Activated T-helper 1 cell treated with anti-CD3 and anti-CD28 coated beads, Interleukin-12 subunit alpha, Interleukin-12 subunit beta, Interleukin-2, Interleukin-4 antibody, amounts not matched to agents 30 ng/mL and 10 ng/mL and 1 ng/mL, durations not matched to agents 14 hours and 24 hours and 36 hours (primary cell): Measurements from ENCODE around the gene GEMIN5. TPM values are rescaled to one million over a fixed set of nuclear protein-coding genes. Genes with fewer than 3 reads are reported as not detected.

Experiments used
- DNase-seq: peaks from one replicate; pipeline ENCODE4 v3.0.0; 2021; ENCODE audit warnings: low spot score
- H3K27ac Mint-ChIP-seq: one replicate; pipeline ENCODE4 v1.8.0; 2021; ENCODE audit warnings: mild to moderate bottlenecking, mixed read lengths
- H3K27me3 Mint-ChIP-seq: one replicate; pipeline ENCODE4 v1.8.0; 2022; ENCODE audit warnings: mild to moderate bottlenecking, moderate library complexity, mixed read lengths; ENCODE audit not compliant: insufficient read depth
- H3K36me3 Mint-ChIP-seq: one replicate; pipeline ENCODE4 v1.8.0; 2021; ENCODE audit warnings: low read depth, mixed read lengths
- H3K4me1 Mint-ChIP-seq: one replicate; pipeline ENCODE4 v1.8.0; 2021; ENCODE audit warnings: low read depth, mixed read lengths
- H3K4me3 Mint-ChIP-seq: one replicate; pipeline ENCODE4 v1.8.0; 2021; ENCODE audit warnings: mild to moderate bottlenecking, moderate library complexity, mixed read lengths
- H3K9me3 Mint-ChIP-seq: one replicate; pipeline ENCODE4 v1.8.0; 2021; ENCODE audit warnings: mixed read lengths
- intact Hi-C: fragments of 100-400 bp; cut with micrococcal nuclease; formaldehyde crosslinking; loops from one replicate; pipeline ENCODE4 v1.15.1; 2024
- total RNA-seq: library from RNA; stranded (reverse); gene quantifications from 2 replicates; pipeline ENCODE4 v1.2.3, GENCODE V29; 2022

The GEMIN5 gene
- total RNA-seq, 1 donor from 2014 or later: 40.2 TPM

- peaks cover 49% of the 10 kb centered on the region for H3K36me3 Mint-ChIP-seq
- DNase-seq: no peak
These were observed 42.1 kb downstream of the GEMIN5 start for GRCh38 chr5:154895606-154896561.

DNA sequence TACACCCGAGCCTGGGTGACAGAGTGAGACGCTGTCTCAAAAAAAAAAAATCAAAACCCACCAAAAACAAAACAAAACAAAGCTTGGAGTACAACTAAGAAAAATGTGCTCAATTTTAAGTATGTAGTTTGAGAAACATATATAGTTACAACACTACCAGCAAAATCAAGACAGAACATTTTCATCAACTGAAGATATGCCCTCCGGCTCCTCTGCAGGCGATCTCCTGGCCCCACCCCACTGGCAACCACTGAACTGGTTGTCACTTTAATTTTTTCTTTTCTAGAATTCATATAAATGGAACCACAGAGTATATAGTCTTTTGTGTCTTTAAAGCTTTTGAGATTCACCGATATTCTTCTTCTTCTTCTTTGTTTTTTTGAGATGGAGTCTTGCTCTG lies 44.6 kb downstream of the GEMIN5 start:
- no peaks in the 10 kb centered on the region for H3K27me3 Mint-ChIP-seq
- H3K9me3 Mint-ChIP-seq: no peaks in the 10 kb centered on the region
- intact Hi-C loops: no loop called here
- no peak overlapping the region for H3K4me3 Mint-ChIP-seq
- H3K27ac Mint-ChIP-seq: no peak overlapping the region
- DNase-seq: no peak
- H3K36me3 Mint-ChIP-seq: peaks cover 54% of the 10 kb centered on the region
- H3K4me1 Mint-ChIP-seq: no peaks in the 10 kb centered on the region

More at GRCh38 chr5:154895606-154896561, 42.1 kb downstream of the GEMIN5 start:
- no peak overlapping the region for H3K27ac Mint-ChIP-seq
- H3K9me3 Mint-ChIP-seq: no peaks in the 10 kb centered on the region
- no peaks in the 10 kb centered on the region for H3K27me3 Mint-ChIP-seq
- no peaks in the 10 kb centered on the region for H3K4me1 Mint-ChIP-seq
- no peak overlapping the region for H3K4me3 Mint-ChIP-seq
- intact Hi-C loops: no loop called here

DNA sequence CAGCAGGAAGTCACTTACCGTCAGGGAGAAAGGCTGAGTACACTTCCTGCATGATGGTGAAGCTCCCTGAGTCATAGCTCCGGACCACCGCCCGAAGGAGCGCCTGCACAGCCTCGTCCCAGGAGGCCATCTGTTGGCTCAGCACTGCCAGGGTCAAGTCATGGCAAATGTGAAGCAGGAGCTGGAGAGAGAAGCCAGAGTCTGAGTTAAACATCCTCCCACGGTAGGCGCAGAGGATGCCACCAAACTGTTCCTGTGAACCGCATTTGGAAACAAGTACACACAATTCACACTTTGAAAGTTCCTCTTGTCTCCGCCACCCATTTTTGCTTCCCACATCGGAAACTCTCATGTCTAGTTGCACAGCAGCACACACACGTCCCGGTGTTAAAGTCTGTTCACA lies 45.6 kb downstream of the GEMIN5 start:
- Mint-ChIP-seq H3K27me3 (no peaks in the 10 kb centered on the region), H3K27ac (no peak overlapping the region), H3K36me3 (peaks cover 57% of the 10 kb centered on the region), H3K9me3 (no peaks in the 10 kb centered on the region), H3K4me1 (no peaks in the 10 kb centered on the region), H3K4me3 (no peak overlapping the region)
- no peak for DNase-seq
- intact Hi-C loops: no loop called here

DNA sequence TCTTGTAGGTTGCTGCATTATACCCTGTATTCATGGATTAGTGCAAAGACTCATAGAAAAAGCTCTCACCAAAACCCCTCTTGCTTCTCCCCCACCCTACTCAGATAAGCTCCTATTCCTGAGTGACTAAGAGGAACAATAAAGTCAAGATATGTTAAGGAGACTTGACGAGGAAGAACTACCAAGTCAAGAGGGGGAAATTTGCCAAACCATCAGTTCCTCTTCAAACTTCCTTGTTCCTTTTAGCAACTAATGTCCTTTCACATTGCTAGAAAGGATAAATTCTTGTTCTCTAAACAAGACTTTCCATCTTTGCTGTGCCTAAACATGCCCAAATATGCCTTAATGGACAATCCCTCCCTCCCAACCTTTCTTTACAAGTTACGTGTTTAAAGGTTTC lies 52.6 kb downstream of the GEMIN5 start:
- Mint-ChIP-seq H3K9me3 (peaks cover 27% of the 10 kb centered on the region), H3K27me3 (no peaks in the 10 kb centered on the region), H3K4me3 (no peak overlapping the region), H3K36me3 (peaks cover 73% of the 10 kb centered on the region), H3K27ac (no peak overlapping the region), H3K4me1 (no peaks in the 10 kb centered on the region)
- no peak for DNase-seq
- intact Hi-C loops: no loop called here

DNA sequence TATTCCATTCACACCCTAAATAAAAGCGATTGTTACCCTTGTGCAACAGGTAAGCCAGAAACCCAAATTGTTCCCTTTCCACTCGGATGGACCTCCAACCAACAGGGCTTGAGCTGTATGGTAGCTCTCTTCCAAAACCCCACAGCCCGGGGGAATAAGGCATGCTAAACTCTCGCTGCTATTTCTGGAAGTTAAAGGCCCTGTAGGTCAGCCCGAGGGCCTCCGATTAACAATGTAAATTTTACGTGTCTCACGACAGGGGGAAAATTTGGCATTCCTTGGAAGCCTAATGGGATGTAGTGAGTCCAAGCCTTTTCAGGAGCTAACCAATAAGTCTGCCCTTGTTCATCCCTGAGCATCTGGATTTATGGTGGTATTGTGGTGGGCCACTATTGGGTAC lies 53.6 kb downstream of the GEMIN5 start:
- Mint-ChIP-seq H3K27me3 (no peaks in the 10 kb centered on the region), H3K36me3 (peaks cover 73% of the 10 kb centered on the region), H3K27ac (no peak overlapping the region), H3K4me1 (no peaks in the 10 kb centered on the region), H3K4me3 (no peak overlapping the region), H3K9me3 (peaks cover 34% of the 10 kb centered on the region)
- intact Hi-C loops: no loop called here
- no peak for DNase-seq

- no peaks in the 10 kb centered on the region for H3K4me1 Mint-ChIP-seq
- no peak for DNase-seq
- intact Hi-C loops: no loop called here
- H3K27me3 Mint-ChIP-seq: no peaks in the 10 kb centered on the region
- peaks cover 67% of the 10 kb centered on the region for H3K36me3 Mint-ChIP-seq
- peaks cover 46% of the 10 kb centered on the region for H3K9me3 Mint-ChIP-seq
- no peak overlapping the region for H3K27ac Mint-ChIP-seq
- no peak overlapping the region for H3K4me3 Mint-ChIP-seq
These were observed 56.0 kb downstream of the GEMIN5 start for GRCh38 chr5:154881986-154882385.

DNA sequence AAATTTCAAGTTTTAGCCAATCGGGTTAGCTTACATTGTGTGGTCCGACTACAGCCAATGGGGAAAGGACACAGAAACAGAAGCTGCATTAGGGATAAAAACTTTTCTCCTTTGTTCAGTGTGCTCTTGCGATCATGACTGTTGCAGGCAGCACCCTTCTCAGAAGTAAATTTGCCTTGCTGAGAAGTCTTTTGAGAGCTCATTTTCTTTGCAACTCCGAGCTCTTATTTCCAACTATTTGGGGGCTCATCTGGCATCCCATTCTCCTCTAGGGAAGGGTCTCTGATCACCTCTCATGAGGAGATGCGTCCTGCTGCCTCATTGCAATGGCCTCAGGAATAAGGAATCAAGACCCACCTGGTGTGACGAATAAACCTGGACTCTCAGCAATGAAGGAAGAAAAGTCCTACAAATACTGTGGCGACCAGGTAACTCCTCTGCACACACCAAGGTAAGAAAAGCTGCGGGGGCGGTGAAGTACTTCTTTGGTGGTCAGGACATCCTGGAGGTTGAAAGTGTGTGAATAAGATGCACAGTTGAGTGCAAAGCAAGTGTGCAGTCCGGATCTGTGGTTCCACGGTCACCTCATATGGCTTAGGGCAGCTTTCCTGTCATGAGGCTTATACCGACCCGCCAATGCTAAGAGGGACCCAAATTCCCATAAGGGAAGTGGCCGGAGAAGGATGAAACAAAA lies 59.2 kb downstream of the GEMIN5 start:
- peaks cover 23% of the 10 kb centered on the region for H3K9me3 Mint-ChIP-seq
- no peak overlapping the region for H3K27ac Mint-ChIP-seq
- no peak overlapping the region for H3K4me3 Mint-ChIP-seq
- intact Hi-C loops: no loop called here
- no peaks in the 10 kb centered on the region for H3K27me3 Mint-ChIP-seq
- no peaks in the 10 kb centered on the region for H3K4me1 Mint-ChIP-seq
- DNase-seq: no peak
- peaks cover 65% of the 10 kb centered on the region for H3K36me3 Mint-ChIP-seq

DNA sequence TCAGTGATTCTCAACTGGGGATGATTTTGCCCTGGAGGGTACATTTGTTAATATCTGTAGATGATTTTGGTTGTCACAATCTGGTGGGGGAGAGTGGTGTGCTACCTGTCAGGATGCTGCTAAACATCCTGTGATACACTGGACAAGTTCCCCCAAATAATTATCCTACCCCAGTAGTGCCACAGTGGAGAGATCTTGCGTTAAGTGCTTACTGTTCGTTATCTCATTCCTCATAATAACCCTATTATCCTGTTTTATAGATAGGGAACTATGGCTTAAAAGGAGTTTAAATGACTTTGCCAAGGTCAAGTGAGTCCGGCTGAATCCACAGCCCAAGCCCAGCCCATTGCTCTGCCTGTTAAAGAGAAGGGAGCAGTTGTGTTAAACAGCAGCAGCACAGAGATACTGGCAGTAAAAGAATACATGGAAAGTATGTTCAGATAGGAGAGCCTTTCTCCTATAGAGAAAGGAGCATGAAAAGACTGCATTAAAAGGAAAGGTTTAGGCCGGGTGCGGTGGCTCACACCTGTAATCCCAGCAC lies 64.2 kb downstream of the GEMIN5 start:
- Mint-ChIP-seq H3K4me3 (no peak overlapping the region), H3K27me3 (no peaks in the 10 kb centered on the region), H3K36me3 (peaks cover 57% of the 10 kb centered on the region), H3K4me1 (no peaks in the 10 kb centered on the region), H3K9me3 (peaks cover 11% of the 10 kb centered on the region), H3K27ac (no peak overlapping the region)
- no peak for DNase-seq
- intact Hi-C loops: no loop called here

DNA sequence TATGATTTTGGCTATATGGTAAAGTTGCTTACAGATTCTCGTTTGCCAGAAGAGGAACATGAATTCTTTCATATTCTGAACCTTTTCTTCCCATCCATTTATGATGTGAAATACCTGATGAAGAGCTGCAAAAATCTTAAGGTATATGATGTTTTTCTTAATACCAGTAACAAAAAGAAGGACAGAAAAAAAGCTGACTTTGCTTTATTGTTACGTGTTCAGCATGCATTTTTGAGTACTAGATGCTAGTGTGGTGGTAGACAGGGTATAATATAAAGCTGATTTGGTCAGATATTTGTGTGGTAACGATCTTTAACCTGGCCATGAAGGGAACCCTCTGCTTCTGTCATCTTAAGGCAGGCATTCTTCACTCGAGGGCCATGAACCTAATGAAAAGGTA lies 66.3 kb downstream of the GEMIN5 start:
- intact Hi-C loops: no loop called here
- Mint-ChIP-seq H3K4me3 (no peak overlapping the region), H3K4me1 (peaks cover 5% of the 10 kb centered on the region), H3K9me3 (no peaks in the 10 kb centered on the region), H3K27me3 (no peaks in the 10 kb centered on the region), H3K36me3 (peaks cover 54% of the 10 kb centered on the region), H3K27ac (no peak overlapping the region)
- no peak for DNase-seq

GRCh38 chr5:154868702-154869101 lies 69.3 kb downstream of the GEMIN5 start:
- Mint-ChIP-seq H3K4me3 (no peak overlapping the region), H3K27ac (peak overlapping the region; percentile 49), H3K27me3 (no peaks in the 10 kb centered on the region), H3K36me3 (peaks cover 47% of the 10 kb centered on the region), H3K4me1 (peaks cover 25% of the 10 kb centered on the region), H3K9me3 (no peaks in the 10 kb centered on the region)
- intact Hi-C loops: no loop called here
- DNase-seq: no peak

DNA sequence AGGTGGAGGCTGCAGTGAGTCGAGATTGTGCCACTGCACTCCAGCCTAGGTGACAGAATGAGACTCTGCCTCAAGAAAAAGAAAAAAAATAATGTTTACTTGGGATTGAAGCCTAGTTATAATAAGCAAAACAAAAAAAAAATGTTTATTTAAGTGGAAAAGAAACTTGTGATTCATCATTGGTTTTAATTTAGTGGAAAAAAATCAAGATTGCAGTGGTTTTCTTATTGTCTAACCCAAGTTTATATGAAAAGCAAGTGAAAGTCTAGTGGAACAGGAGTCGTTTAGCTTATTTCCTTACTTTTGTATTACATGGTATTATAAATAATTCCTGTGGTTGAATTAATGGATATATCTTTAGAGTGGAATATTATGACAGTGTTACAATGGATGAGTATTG lies 71.2 kb downstream of the GEMIN5 start:
- DNase-seq: no peak
- Mint-ChIP-seq H3K36me3 (peaks cover 51% of the 10 kb centered on the region), H3K4me3 (no peak overlapping the region), H3K4me1 (peaks cover 43% of the 10 kb centered on the region), H3K27ac (peak overlapping the region; percentile 2), H3K27me3 (no peaks in the 10 kb centered on the region), H3K9me3 (no peaks in the 10 kb centered on the region)
- intact Hi-C loops: no loop called here

DNA sequence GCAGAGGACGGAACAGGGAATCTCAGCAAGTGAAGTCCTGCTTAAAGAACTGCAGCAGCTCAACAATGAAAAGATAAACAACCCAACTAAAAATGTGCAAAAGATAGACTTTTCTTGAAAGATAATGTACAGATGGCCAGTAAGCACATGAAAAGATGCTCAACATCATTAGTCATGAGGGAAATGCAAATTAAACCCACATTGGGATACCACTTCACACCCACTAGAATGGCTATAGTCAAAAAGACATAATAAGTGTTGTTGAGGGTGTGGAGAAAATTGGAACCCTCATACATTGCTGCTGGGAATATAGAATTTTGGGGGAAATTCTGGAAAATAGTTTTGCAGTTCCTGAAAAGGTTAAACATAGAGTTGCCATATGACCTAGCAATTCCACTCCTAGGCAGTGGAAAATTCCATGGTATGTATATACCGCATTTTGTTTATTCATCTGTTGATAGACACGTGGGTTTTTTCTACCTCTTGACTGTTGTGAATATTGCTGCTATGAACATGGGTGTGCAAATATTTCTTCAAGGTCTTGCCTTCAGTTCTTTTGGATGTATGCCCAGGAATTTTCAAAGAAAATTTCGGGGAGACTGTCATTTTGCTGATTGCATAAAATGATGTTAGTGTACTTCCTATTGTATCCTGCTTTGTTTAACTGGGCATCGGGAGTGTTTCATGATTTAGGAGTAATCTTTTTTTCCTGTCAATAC lies 72.4 kb downstream of the GEMIN5 start:
- Mint-ChIP-seq H3K4me1 (peaks cover 56% of the 10 kb centered on the region), H3K27ac (peak overlapping the region; percentile 50), H3K27me3 (no peaks in the 10 kb centered on the region), H3K36me3 (peaks cover 48% of the 10 kb centered on the region), H3K4me3 (no peak overlapping the region), H3K9me3 (no peaks in the 10 kb centered on the region)
- no peak for DNase-seq
- intact Hi-C loops: no loop called here
